ENCODE data around the gene PIK3IP1. TPM values are rescaled to one million over a fixed set of nuclear protein-coding genes. Genes with fewer than 3 reads are reported as not detected.

Gene PIK3IP1
- total and polyA plus RNA-seq, 8 donors = 11.1 to 41.5 (median 12.5) TPM

GRCh38 chr22:31289344-31289743 is 2.9 kb downstream of the PIK3IP1 start:
- DNase-seq = no peak

GRCh38 chr22:31288496-31289240 is 3.6 kb downstream of the PIK3IP1 start:
- Histone ChIP-seq H3K27me3 (peaks cover 0 to 18% of the 10 kb centered on the region in 2 donors), H3K27ac (peak overlapping the region; percentile 90 to 97), H3K36me3 (peaks cover 0 to 20% of the 10 kb centered on the region in 2 donors), H3K9me3 (no peaks in the 10 kb centered on the region), H3K4me3 (peak overlapping the region in 1 of 2 donors; percentile 72), H3K4me1 (peaks cover 18 to 95% of the 10 kb centered on the region in 2 donors)
- DNase-seq (no peak), ATAC-seq (peak; percentile 5)
- TF ChIP-seq, protein P1, sequence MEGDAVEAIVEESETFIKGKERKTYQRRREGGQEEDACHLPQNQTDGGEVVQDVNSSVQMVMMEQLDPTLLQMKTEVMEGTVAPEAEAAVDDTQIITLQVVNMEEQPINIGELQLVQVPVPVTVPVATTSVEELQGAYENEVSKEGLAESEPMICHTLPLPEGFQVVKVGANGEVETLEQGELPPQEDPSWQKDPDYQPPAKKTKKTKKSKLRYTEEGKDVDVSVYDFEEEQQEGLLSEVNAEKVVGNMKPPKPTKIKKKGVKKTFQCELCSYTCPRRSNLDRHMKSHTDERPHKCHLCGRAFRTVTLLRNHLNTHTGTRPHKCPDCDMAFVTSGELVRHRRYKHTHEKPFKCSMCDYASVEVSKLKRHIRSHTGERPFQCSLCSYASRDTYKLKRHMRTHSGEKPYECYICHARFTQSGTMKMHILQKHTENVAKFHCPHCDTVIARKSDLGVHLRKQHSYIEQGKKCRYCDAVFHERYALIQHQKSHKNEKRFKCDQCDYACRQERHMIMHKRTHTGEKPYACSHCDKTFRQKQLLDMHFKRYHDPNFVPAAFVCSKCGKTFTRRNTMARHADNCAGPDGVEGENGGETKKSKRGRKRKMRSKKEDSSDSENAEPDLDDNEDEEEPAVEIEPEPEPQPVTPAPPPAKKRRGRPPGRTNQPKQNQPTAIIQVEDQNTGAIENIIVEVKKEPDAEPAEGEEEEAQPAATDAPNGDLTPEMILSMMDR (IDR thresholded peaks at IDR 0.05) = no peak
- intact Hi-C loops (cut with DNase I) = no loop called here

More at GRCh38 chr22:31289344-31289743, 2.9 kb downstream of the PIK3IP1 start:
- peak overlapping the region; percentile 90 to 97 for H3K27ac ChIP-seq
- intact Hi-C loops (cut with DNase I) = no loop called here
- no peaks in the 10 kb centered on the region for H3K9me3 ChIP-seq
- H3K27me3 ChIP-seq = peaks cover 0 to 18% of the 10 kb centered on the region in 2 donors
- TF ChIP-seq, protein P1 (IDR thresholded peaks at IDR 0.05) = no peak
- H3K36me3 ChIP-seq = peaks cover 0 to 14% of the 10 kb centered on the region in 2 donors
- no peak for ATAC-seq
- peaks cover 18 to 97% of the 10 kb centered on the region in 2 donors for H3K4me1 ChIP-seq
- peak overlapping the region in 1 of 2 donors; percentile 72 for H3K4me3 ChIP-seq

GRCh38 chr22:31287818-31288495 is 4.3 kb downstream of the PIK3IP1 start:
- no peaks in the 10 kb centered on the region for H3K9me3 ChIP-seq
- intact Hi-C loops (cut with DNase I) = no loop called here
- ATAC-seq (no peak), DNase-seq (no peak)
- H3K4me1 ChIP-seq = peaks cover 18 to 91% of the 10 kb centered on the region in 2 donors
- peaks cover 0 to 18% of the 10 kb centered on the region in 2 donors for H3K27me3 ChIP-seq
- peak overlapping the region; percentile 90 to 97 for H3K27ac ChIP-seq
- no peak overlapping the region for H3K4me3 ChIP-seq
- peaks cover 0 to 28% of the 10 kb centered on the region in 2 donors for H3K36me3 ChIP-seq
- TF ChIP-seq, protein P1 (IDR thresholded peaks at IDR 0.05) = no peak

DNA sequence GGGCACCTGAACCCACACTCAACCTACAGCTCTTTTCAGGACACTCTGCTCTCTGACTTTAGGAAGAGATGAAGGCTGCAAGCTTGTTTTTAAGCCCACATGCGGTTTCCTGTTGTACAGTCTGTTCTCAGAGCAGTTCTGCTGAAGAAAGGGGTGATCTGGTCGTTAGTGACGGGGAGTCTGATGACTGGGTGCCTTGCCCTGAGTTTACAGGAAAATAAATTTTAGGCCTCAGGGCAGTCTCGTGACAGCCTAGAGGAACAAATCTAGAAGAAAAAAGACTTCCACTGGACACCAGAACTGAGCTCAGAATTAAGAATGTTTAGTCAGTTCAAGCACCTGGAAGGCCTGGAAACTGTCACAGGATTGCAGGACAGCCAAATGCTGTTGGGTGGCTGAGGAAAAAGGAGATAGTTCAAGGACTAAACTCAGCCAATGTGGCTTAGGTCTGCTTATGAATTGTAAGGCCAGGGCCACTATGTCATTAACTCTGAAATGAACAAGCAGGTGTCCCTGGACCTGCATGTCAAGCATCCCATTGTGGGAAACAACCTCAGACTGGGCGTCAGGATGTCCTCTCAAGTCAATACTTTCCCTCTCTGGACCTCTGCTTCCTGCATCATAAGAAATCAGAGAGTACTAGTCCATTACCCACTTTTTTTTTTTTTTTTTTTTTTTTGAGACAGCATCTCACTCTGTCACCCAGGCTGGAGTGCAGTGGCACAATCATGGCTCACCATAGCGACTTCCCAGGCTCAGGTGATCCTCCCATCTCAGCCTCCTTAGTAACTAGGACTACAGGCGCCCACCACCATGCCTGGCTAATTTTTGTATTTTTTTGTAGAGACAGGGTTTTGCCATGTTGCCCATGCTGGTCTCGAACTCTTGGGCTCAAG is 5.7 kb downstream of the PIK3IP1 start:
- H3K4me1 ChIP-seq = peaks cover 14 to 77% of the 10 kb centered on the region in 2 donors
- DNase-seq (peak in 1 of 4 donors; percentile 52), ATAC-seq (no peak)
- TF ChIP-seq, protein P1 (IDR thresholded peaks at IDR 0.05) = no peak
- peaks cover 0 to 8% of the 10 kb centered on the region in 2 donors for H3K27me3 ChIP-seq
- intact Hi-C loops (cut with DNase I) = no loop called here
- H3K9me3 ChIP-seq = no peaks in the 10 kb centered on the region
- no peak overlapping the region for H3K4me3 ChIP-seq
- H3K36me3 ChIP-seq = peaks cover 0 to 41% of the 10 kb centered on the region in 2 donors
- H3K27ac ChIP-seq = peak overlapping the region; percentile 65 to 69
